K562 (cell line): ENCODE data around the gene GPC2. TPM values are rescaled to one million over a fixed set of nuclear protein-coding genes. Genes with fewer than 3 reads are reported as not detected.

Source experiments
- ATF7 ChIP-seq: fragments of 450-650 bp; IDR thresholded peaks from 2 replicates; pipeline ENCODE4 v1.7.1; 2014; ENCODE audit warnings: mild to moderate bottlenecking, moderate library complexity
- CGGBP1 ChIP-seq: fragments of 250-450 bp; sonication (Bioruptor Pico); IDR thresholded peaks from 2 replicates; pipeline ENCODE4 v1.9.0; 2021; ENCODE audit warnings: mild to moderate bottlenecking
- DPF2 ChIP-seq: fragments of 450-650 bp; IDR thresholded peaks from 2 replicates; pipeline ENCODE4 v1.6.1; 2016
- E2F8 ChIP-seq: fragments of 450-650 bp; IDR thresholded peaks from 2 replicates; pipeline ENCODE4 v1.7.1; 2018; ENCODE audit warnings: mild to moderate bottlenecking, low read depth; ENCODE audit not compliant: partially characterized antibody
- ELF1 ChIP-seq: fragments of 200-800 bp; sonication (Bioruptor generic); IDR thresholded peaks from 2 replicates; pipeline ENCODE4 v1.6.1; 2016; ENCODE audit warnings: missing genetic modification characterization, missing compliant biosample characterization
- ELF4 ChIP-seq: fragments of 450-650 bp; formaldehyde crosslinking; IDR thresholded peaks from 2 replicates; pipeline ENCODE4 v1.4.0; 2022; ENCODE audit warnings: missing genetic modification characterization
- FOXK2 ChIP-seq, 2 experiments: fragments of 450-650 bp; IDR thresholded peaks in 1 of 2; conservative IDR thresholded peaks in 1 of 2; 2 replicates each; pipeline ENCODE4 v1.6.1; 2016; ENCODE audit warnings: low read depth in 2 of 2, mild to moderate bottlenecking in 1 of 2
- JUNB ChIP-seq: fragments of 450-650 bp; formaldehyde crosslinking; conservative IDR thresholded peaks from 2 replicates; pipeline ENCODE4 v1.4.0; 2020; ENCODE audit warnings: mild to moderate bottlenecking
- MBD2 ChIP-seq: sonication (generic); IDR thresholded peaks from 2 replicates; pipeline ENCODE4 v1.6.1; 2016; ENCODE audit warnings: low read depth, borderline replicate concordance
- MEF2D ChIP-seq: conservative IDR thresholded peaks from 2 replicates; pipeline ENCODE4 v1.6.1; 2016; ENCODE audit warnings: low read depth, missing genetic modification characterization, missing compliant biosample characterization
- MNT ChIP-seq, 2 experiments: fragments of 450-650 bp; conservative IDR thresholded peaks; 2 replicates each; pipeline ENCODE4 v1.6.1; 2017; ENCODE audit warnings: mild to moderate bottlenecking in 2 of 2, moderate library complexity in 2 of 2
- POLR2A ChIP-seq: fragments of 450-650 bp; conservative IDR thresholded peaks from 2 replicates; pipeline ENCODE4 v1.6.1; 2016
- RAD21 ChIP-seq, 2 experiments: fragments of 250-450 bp in 1 of 2; fragments of 450-650 bp in 1 of 2; sonication (Bioruptor Pico) in 1 of 2; formaldehyde crosslinking in 1 of 2; IDR thresholded peaks in 1 of 2; conservative IDR thresholded peaks in 1 of 2; 2 replicates each; pipeline versions ENCODE4 v1.4.0 to v1.8.0; 2020 to 2022; ENCODE audit warnings: mild to moderate bottlenecking in 2 of 2, moderate library complexity in 1 of 2
- RCOR1 ChIP-seq, 2 experiments: IDR thresholded peaks; 2 replicates each; pipeline ENCODE4 v1.6.1; 2012; ENCODE audit warnings: low read depth in 2 of 2, low read length in 2 of 2, borderline replicate concordance in 1 of 2, improper control_type of control experiment in 1 of 2
- SPI1 ChIP-seq: IDR thresholded peaks from 2 replicates; pipeline ENCODE4 v1.6.1; 2011; ENCODE audit warnings: low read depth, low read length, control low read depth, borderline replicate concordance
- TCF7 ChIP-seq: sonication (generic); IDR thresholded peaks from 2 replicates; pipeline ENCODE4 v1.6.1; 2016; ENCODE audit warnings: antibody characterized with exemption, borderline replicate concordance
- TRIM24 ChIP-seq, 2 experiments: fragments of 450-650 bp; IDR thresholded peaks; 2 replicates each; pipeline ENCODE4 v1.6.1; 2016
- polyA plus RNA-seq, 8 experiments: library from polyadenylated mRNA; depleted of rRNA in 4 of 8; stranded (reverse) in 5 of 8; unstranded in 3 of 8; fragments of >200 nt; fragmentation: Nextera tagmentation in 2 of 8; fragmentation: Illumina TruSeq in 1 of 8; extraction: Ambion mirVana in 2 of 8; extraction: Trizol in 1 of 8; gene quantifications; 2 replicates each; pipeline versions ENCODE4 v1.2.1 to v1.2.3, GENCODE V29; 2011 to 2014; ENCODE audit warnings: inconsistent platforms in 1 of 8, missing spikeins in 1 of 8
- total RNA-seq, 7 experiments: library from RNA; depleted of rRNA in 6 of 7; stranded (reverse); fragments of >200 nt in 6 of 7; fragmentation: Illumina TruSeq in 2 of 7; extraction: Trizol in 2 of 7; gene quantifications; 2 replicates each; pipeline versions ENCODE4 v1.2.1 to v1.2.3, GENCODE V29; 2011 to 2021; ENCODE audit warnings: low replicate concordance in 1 of 7
- TF ChIP-seq, protein P1 (sequence below), 3 experiments: IDR thresholded peaks in 2 of 3; conservative IDR thresholded peaks in 1 of 3; 2 replicates each; pipeline ENCODE4 v1.5.1; 2011 to 2012; ENCODE audit warnings: low read length in 3 of 3, mild to moderate bottlenecking in 3 of 3, control low read depth in 2 of 3, improper control_type of control experiment in 1 of 3, inconsistent platforms in 1 of 3, low read depth in 1 of 3, mixed read lengths in 1 of 3, moderate library complexity in 1 of 3; ENCODE audit not compliant: insufficient read depth in 2 of 3
- TF ChIP-seq, protein P2 (sequence below): fragments of 250-450 bp; sonication (Bioruptor Pico); IDR thresholded peaks from 2 replicates; pipeline ENCODE4 v1.8.0; 2022; ENCODE audit warnings: inconsistent platforms, mild to moderate bottlenecking, moderate library complexity, borderline replicate concordance

Gene GPC2
- total and polyA plus RNA-seq, 9 of the 15 experiments (the other 6 are each of a cell fraction or from before 2014, with no cell fraction given): 0.06 to 7.7 (median 1.4) TPM; not detected in 1

DNA sequence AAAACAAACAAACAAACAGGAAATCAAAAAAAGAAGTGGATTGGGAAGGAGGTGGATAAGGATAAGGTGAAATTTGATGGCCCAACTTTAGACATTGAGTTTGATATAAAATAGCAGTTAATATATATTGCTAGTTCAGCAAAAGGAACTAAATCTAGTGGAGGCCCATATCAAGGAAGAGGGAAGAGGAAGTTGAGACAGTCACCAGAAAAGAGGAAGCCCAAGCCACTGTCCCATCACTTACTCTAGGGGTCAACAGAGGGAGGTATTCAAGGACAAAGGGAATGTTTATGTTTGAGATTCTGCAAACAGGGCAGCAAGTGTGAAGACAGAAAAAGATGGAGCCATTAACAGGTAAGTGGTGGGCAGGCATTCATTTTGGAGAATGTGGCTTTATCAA lies 24.8 kb downstream of the GPC2 start (continued):
- TF ChIP-seq RAD21 (CRISPR knock-in tag; conservative IDR thresholded peaks at IDR 0.05 in 1 of 2, IDR thresholded peaks at IDR 0.05 in 1 of 2) (peak in 1 of 2 experiments; percentile 13; a peak in 1 of 4 replicates), TCF7 (no peak), SPI1 (peak; percentile 100), TRIM24 (IDR thresholded peaks at IDR 0.05) (no peak), RCOR1 (IDR thresholded peaks at IDR 0.05; ENCODE audit: borderline replicate concordance in 1 of 2, low read depth in 2 of 2, low read length in 2 of 2) (peak in 1 of 2 experiments; percentile 70; a peak in 2 of 4 replicates), CGGBP1 (no peak), DPF2 (peak; percentile 30; the same call in 1 of the 2 replicates), ATF7 (no peak), ELF4 (CRISPR knock-in tag) (peak; percentile 54; the same call in 1 of the 2 replicates), FOXK2 (conservative IDR thresholded peaks at IDR 0.05 in 1 of 2, IDR thresholded peaks at IDR 0.05 in 1 of 2; ENCODE audit: low read depth in 2 of 2) (peak in 1 of 2 experiments; percentile 19; a peak in 1 of 4 replicates), JUNB (no peak), E2F8 (peak; percentile 16), MNT (conservative IDR thresholded peaks at IDR 0.05) (0 out of 4 replicates have a peak, but pooled peaks of 1 of the 2 experiments have one; percentile 19), POLR2A (0 out of 2 replicates have a peak, but pooled peaks have one; percentile 9), ELF1 (peak; percentile 64; the same call in 1 of the 2 replicates), MBD2 (no peak), MEF2D (tag) (no peak)
- TF ChIP-seq, protein P1, sequence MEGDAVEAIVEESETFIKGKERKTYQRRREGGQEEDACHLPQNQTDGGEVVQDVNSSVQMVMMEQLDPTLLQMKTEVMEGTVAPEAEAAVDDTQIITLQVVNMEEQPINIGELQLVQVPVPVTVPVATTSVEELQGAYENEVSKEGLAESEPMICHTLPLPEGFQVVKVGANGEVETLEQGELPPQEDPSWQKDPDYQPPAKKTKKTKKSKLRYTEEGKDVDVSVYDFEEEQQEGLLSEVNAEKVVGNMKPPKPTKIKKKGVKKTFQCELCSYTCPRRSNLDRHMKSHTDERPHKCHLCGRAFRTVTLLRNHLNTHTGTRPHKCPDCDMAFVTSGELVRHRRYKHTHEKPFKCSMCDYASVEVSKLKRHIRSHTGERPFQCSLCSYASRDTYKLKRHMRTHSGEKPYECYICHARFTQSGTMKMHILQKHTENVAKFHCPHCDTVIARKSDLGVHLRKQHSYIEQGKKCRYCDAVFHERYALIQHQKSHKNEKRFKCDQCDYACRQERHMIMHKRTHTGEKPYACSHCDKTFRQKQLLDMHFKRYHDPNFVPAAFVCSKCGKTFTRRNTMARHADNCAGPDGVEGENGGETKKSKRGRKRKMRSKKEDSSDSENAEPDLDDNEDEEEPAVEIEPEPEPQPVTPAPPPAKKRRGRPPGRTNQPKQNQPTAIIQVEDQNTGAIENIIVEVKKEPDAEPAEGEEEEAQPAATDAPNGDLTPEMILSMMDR (IDR thresholded peaks at IDR 0.05 in 2 of 3, conservative IDR thresholded peaks at IDR 0.05 in 1 of 3; ENCODE audit: insufficient read depth in 2 of 3, low read depth in 1 of 3, low read length in 3 of 3): peak in 1 of 3 experiments; percentile 37; a peak in 2 of 6 replicates
- TF ChIP-seq, protein P2, sequence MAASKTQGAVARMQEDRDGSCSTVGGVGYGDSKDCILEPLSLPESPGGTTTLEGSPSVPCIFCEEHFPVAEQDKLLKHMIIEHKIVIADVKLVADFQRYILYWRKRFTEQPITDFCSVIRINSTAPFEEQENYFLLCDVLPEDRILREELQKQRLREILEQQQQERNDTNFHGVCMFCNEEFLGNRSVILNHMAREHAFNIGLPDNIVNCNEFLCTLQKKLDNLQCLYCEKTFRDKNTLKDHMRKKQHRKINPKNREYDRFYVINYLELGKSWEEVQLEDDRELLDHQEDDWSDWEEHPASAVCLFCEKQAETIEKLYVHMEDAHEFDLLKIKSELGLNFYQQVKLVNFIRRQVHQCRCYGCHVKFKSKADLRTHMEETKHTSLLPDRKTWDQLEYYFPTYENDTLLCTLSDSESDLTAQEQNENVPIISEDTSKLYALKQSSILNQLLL (CRISPR knock-in tag): no peak
